HUDEP-2 (cell line): ENCODE results near the gene S1PR3.

Experiments used
- DNase-seq, 76 experiments: peaks; one replicate each; lab custom pipeline; 2025; ENCODE audit not compliant: unreplicated experiment in 76 of 76; lab: John Stamatoyannopoulos, UW

S1PR3 gene

GRCh38 chr9:88990041-88990728 is 1.1 kb upstream of the S1PR3 start:
- peak in 1 of 76 experiments; percentile 4 for DNase-seq

- DNase-seq: no peak
Measured at GRCh38 chr9:88990729-88991065, 571 bp upstream of the S1PR3 start.

DNA sequence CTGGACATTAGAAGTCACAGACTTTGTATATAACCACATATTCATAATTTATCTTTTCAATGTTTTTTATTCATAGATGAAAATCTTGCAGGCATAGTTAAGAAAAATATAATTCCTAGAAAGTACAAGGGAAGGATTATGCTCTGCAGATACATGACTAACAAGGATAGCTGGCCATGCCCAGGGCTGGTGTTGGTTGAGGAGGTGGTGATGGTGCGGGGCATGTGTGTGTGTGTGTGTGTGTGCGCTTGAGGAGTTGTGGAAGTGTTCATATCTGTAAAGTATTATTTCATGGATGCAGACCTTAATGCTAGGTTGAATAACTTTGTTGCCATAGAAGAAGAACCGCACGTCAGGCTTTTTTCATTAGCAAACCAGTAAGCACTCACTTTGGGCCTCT is 1.3 kb downstream of the S1PR3 start:
- DNase-seq: no peak

- no peak for DNase-seq
Measured at GRCh38 chr9:88993327-88993726, 2.1 kb downstream of the S1PR3 start.

GRCh38 chr9:88993871-88994460 is 2.7 kb downstream of the S1PR3 start:
- DNase-seq: no peak

DNA sequence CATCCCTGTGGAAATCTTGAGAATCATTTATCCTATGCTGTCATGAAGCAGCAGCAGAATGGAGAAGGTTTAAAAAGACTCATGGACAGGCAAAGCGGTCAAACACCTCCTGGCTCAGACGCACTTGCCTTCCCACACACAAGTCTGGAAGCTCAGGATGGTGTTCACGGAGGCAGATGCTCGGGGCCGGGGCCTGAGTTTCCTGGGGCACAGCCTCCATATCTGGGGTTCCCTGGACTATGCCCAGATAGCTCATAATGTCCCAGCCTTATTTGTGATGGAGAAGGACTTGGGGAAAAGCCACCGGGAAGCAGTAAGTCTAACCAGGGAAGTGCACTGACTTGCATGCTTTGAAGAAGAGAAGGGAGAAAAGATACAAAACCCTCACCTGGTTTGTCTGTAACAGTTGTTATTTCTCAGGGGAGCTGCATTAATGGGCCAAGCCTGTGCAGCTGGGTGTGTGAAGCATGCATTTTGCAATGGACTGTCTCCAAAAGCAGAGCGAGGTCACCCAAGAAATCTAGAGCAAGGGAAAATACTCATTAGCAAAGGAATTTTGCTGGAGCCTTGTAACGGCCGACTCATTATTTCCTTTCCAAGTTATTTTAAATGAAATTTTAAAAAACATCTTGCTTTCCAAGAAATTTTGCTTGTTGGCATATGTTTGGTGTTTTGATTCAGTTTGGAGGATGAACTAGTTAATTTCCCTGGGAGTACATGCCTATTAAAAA is 3.4 kb downstream of the S1PR3 start:
- DNase-seq: no peak

DNA sequence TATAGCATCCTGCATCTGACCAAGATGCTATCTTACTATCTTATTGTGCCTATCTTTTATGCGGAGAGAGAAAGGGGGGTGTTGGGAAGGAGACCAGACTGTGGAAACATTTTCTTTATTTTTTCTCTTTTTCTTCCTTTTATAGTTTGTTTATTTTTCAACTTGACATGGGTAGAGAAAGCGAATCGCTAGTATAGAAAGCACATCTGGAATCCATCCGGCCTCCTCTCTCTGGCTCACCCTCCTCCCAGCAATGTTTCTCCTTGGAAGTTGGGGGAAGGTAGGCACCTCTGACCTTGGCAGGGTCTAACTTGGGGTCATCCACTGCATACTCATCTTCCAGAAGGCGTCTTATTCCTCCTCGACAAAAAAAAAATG is 3.9 kb downstream of the S1PR3 start:
- no peak for DNase-seq

- no peak for DNase-seq
Measured at GRCh38 chr9:88995627-88996026, 4.4 kb downstream of the S1PR3 start.

- DNase-seq: no peak
Measured at GRCh38 chr9:88996046-88996920, 5.0 kb downstream of the S1PR3 start.

DNA sequence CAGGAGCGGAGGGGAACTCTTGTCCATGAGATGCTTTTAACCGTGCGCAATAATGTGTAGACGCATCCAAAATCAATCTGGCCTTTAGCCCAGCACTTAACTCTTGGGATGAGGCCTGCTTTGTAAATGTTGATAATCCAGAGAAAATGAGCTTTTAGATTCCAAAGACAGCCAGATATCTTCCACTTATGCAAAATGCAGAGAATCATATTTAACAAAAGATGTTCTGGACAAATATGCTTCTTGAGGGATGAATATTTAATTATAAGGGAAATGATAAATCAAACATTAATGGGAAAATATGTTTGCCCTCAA is 5.6 kb downstream of the S1PR3 start:
- no peak for DNase-seq

GRCh38 chr9:88997646-88998045 is 6.4 kb downstream of the S1PR3 start:
- no peak for DNase-seq

GRCh38 chr9:88998503-88998902 is 7.2 kb downstream of the S1PR3 start:
- DNase-seq: peak in 3 of 76 experiments; percentile 3 to 13 (median 7)

GRCh38 chr9:88998911-88999310 is 7.6 kb downstream of the S1PR3 start:
- DNase-seq: no peak

- DNase-seq: no peak
Measured at GRCh38 chr9:89000371-89000781, 9.1 kb downstream of the S1PR3 start.

DNA sequence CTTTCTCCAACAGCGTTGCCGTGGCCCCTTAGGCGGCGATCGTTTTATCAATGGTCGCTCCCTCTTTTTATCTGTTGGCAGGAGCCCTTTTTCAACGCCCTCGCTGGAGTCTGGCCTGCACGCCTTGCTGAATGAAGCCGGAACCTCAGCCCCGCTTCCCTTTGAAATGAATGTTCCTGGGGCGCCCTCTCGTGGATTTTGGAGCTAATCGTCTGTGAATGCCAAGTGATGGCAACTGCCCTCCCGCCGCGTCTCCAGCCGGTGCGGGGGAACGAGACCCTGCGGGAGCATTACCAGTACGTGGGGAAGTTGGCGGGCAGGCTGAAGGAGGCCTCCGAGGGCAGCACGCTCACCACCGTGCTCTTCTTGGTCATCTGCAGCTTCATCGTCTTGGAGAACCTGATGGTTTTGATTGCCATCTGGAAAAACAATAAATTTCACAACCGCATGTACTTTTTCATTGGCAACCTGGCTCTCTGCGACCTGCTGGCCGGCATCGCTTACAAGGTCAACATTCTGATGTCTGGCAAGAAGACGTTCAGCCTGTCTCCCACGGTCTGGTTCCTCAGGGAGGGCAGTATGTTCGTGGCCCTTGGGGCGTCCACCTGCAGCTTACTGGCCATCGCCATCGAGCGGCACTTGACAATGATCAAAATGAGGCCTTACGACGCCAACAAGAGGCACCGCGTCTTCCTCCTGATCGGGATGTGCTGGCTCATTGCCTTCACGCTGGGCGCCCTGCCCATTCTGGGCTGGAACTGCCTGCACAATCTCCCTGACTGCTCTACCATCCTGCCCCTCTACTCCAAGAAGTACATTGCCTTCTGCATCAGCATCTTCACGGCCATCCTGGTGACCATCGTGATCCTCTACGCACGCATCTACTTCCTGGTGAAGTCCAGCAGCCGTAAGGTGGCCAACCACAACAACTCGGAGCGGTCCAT is 10.0 kb downstream of the S1PR3 start:
- DNase-seq: peak in 74 of 76 experiments; percentile 14 to 92 (median 79)

DNA sequence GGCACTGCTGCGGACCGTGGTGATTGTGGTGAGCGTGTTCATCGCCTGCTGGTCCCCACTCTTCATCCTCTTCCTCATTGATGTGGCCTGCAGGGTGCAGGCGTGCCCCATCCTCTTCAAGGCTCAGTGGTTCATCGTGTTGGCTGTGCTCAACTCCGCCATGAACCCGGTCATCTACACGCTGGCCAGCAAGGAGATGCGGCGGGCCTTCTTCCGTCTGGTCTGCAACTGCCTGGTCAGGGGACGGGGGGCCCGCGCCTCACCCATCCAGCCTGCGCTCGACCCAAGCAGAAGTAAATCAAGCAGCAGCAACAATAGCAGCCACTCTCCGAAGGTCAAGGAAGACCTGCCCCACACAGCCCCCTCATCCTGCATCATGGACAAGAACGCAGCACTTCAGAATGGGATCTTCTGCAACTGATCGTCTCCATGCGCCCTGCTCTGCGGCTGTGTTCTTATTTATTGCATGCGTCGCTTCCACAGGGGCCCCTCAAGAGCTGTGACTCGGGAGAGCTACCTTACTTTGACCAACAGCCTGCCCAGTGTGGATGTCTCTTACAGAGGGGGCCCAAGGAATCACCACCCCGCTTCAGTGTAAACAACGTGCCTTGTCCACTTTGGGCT is 10.8 kb downstream of the S1PR3 start:
- no peak for DNase-seq

DNA sequence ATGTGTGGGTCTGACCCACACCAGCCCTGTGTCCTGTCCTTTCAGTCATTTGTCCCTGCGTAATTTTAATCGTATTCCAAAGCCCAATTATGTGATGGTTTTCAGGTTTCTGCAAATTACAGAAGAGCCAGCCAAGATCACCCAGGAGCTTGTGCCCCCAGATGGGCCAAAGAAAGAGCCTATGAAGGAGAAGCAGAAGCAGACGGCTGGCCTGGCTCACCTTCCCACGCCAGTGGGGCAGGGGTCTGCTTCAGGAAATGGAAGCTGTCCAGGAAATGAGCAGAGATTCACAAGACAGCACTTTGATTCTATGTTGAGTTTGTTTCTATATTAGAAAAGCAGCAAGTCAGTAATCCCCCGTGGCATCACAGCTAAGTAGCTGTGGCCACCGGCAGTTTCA is 11.7 kb downstream of the S1PR3 start:
- DNase-seq: no peak

DNA sequence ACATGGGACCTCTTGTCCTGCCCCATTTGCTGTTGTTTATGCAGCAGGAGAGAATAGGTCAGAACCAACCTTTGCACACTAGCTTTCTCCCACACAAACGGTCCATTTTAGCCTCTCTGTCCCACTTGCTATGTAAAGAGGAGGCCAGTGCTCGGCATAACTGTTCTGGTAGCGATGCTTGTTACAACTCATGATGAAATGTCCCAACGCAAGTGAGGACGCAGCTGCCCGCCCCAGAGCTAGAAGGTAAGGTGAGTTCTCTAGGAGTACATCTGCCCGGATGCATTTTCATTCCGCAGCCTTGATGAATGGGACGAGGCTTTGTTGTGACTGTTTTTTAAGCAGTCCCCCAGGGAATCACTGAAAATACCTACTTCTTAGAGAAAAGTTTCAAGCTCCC is 14.1 kb downstream of the S1PR3 start:
- no peak for DNase-seq

DNA sequence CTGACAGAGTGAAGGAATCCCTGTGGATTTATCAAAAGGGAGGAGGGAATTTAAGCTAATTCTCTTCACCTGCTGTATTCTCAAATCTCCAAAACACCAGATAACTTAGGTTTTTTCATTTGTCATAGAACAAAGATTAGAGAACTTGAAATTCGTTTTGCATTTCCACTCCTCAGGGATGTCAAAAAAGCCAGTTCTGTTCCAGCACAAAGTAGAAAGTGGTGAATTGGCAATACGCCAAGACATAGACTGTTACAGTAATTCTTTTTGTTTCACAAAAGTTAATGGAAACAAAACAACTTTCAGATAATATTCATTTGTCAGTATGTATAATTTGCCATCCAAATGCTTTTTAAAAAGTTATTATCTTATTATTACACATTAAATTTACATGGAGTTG is 15.0 kb downstream of the S1PR3 start:
- no peak for DNase-seq
